Thyroid gland (tissue), 4 donors: ENCODE data around the gene CCDC107. TPM values are rescaled to one million over a fixed set of nuclear protein-coding genes. Genes with fewer than 3 reads are reported as not detected.

ENCODE experiments used
- DNase-seq, 2 donors: peaks; one replicate each; pipeline ENCODE4 v3.0.0-alpha.2; 2019
- H3K27ac ChIP-seq, 3 donors: fragments of 200-600 bp; sonication (generic); 1 replicate in 2 of 3; 2 replicates in 1 of 3; pipeline ENCODE4 v1.5.1; 2016 to 2019; ENCODE audit warnings: mild to moderate bottlenecking in 1 of 3, moderate library complexity in 1 of 3
- H3K27me3 ChIP-seq: fragments of 200-600 bp; sonication (generic); one replicate; pipeline ENCODE4 v1.5.1; 2019
- H3K36me3 ChIP-seq, 2 donors: fragments of 200-600 bp; sonication (generic); one replicate each; pipeline ENCODE4 v1.5.1; 2016 to 2019
- H3K4me1 ChIP-seq, 2 donors: fragments of 200-600 bp; sonication (generic); one replicate each; pipeline ENCODE4 v1.5.1; 2017 to 2019
- H3K4me3 ChIP-seq, 3 donors: fragments of 200-600 bp; sonication (generic); replicated peaks in 1 of 3; 1 replicate in 2 of 3; 2 replicates in 1 of 3; pipeline ENCODE4 v1.5.1; 2016; ENCODE audit warnings: mild to moderate bottlenecking in 1 of 3
- H3K9me3 ChIP-seq: fragments of 200-600 bp; sonication (generic); one replicate; pipeline ENCODE4 v1.5.1; 2017
- CTCF ChIP-seq, 6 experiments: fragments of 200-600 bp in 3 of 6; fragments of 450-650 bp in 3 of 6; sonication (generic) in 3 of 6; IDR thresholded peaks; one replicate each; pipeline ENCODE4 v1.5.1; 2016 to 2019; ENCODE audit warnings: antibody characterized with exemption in 6 of 6, mild to moderate bottlenecking in 2 of 6, inconsistent platforms in 1 of 6, moderate library complexity in 1 of 6
- POLR2A ChIP-seq, 2 donors: fragments of 450-650 bp; IDR thresholded peaks; one replicate each; pipeline ENCODE4 v1.6.1; 2017; ENCODE audit warnings: antibody characterized with exemption in 2 of 2, mild to moderate bottlenecking in 2 of 2, moderate library complexity in 1 of 2
- WGBS, 2 donors: methylation state at CpG; one replicate each; pipeline ENCODE4 v1.1.5; 2017; 5-methylcytosine and 5-hydroxymethylcytosine counted together
- intact Hi-C: fragments of 100-400 bp; cut with DNase I; formaldehyde crosslinking; loops from one replicate; pipeline ENCODE4 v1.15.1; 2023
- total RNA-seq, 4 donors: library from RNA; depleted of rRNA; stranded (reverse); fragments of >200 nt; gene quantifications; one replicate each; pipeline ENCODE4 v1.2.3, GENCODE V29; 2016

The CCDC107 gene
- total RNA-seq, 4 donors from 2014 or later = 21.0 to 40.9 (median 27.9) TPM

- DNase-seq = peak in 1 of 2 donors; percentile 21
- no peak within 1 kb of the TSS for H3K27ac ChIP-seq
- 52 to 62% methylated on average over 8 to 9 of the region's 10 CpGs for WGBS, 2 donors
These were observed 15.3 kb downstream of the CCDC107 start, which contains the start of gene CA9 for GRCh38 chr9:35673132-35674024. TSS of gene CA9 (plus strand) at chr9:35673928. CDS start at chr9:35673960, 32 bp downstream.

GRCh38 chr9:35674025-35674361, 15.9 kb downstream of the CCDC107 start:
- Histone ChIP-seq H3K4me1 (peaks cover 4 to 12% of the 10 kb centered on the region in 2 donors), H3K27me3 (no peaks in the 10 kb centered on the region), H3K4me3 (no peak overlapping the region), H3K27ac (no peak overlapping the region), H3K36me3 (no peaks in the 10 kb centered on the region), H3K9me3 (no peaks in the 10 kb centered on the region)
- 83 to 94% methylated on average over 2 to 3 of the region's 3 CpGs for WGBS, 2 donors
- intact Hi-C loops = no loop called here
- TF ChIP-seq CTCF (IDR thresholded peaks at IDR 0.05) (no peak), POLR2A (IDR thresholded peaks at IDR 0.05) (no peak)
- DNase-seq = no peak

More at GRCh38 chr9:35673132-35674024, 15.3 kb downstream of the CCDC107 start, which contains the start of gene CA9:
- Histone ChIP-seq H3K9me3 (no peaks in the 10 kb centered on the region), H3K27me3 (no peaks in the 10 kb centered on the region), H3K36me3 (no peaks in the 10 kb centered on the region), H3K4me1 (peaks cover 4 to 15% of the 10 kb centered on the region in 2 donors), H3K4me3 (no peak within 1 kb of the TSS)
- intact Hi-C loops = no loop called here
- TF ChIP-seq POLR2A (IDR thresholded peaks at IDR 0.05) (no peak), CTCF (IDR thresholded peaks at IDR 0.05) (no peak)

- WGBS, 2 donors = 40 to 50% methylated on average over 5 to 10 of the region's 13 CpGs
- TF ChIP-seq POLR2A (IDR thresholded peaks at IDR 0.05) (no peak), CTCF (IDR thresholded peaks at IDR 0.05) (no peak)
- peak overlapping the region in 1 of 3 donors; percentile 47 for H3K4me3 ChIP-seq
- no peaks in the 10 kb centered on the region for H3K27me3 ChIP-seq
- no peaks in the 10 kb centered on the region for H3K9me3 ChIP-seq
- peaks cover 4 to 10% of the 10 kb centered on the region in 2 donors for H3K4me1 ChIP-seq
- intact Hi-C loops = no loop called here
- H3K27ac ChIP-seq = no peak overlapping the region
- H3K36me3 ChIP-seq = no peaks in the 10 kb centered on the region
- no peak for DNase-seq
These were observed 17.1 kb downstream of the CCDC107 start for GRCh38 chr9:35675204-35675603.

GRCh38 chr9:35675732-35676392, 17.8 kb downstream of the CCDC107 start:
- intact Hi-C loops = no loop called here
- Histone ChIP-seq H3K4me3 (peak overlapping the region in 2 of 3 donors; percentile 47 to 48), H3K4me1 (peaks cover 4 to 10% of the 10 kb centered on the region in 2 donors), H3K36me3 (no peaks in the 10 kb centered on the region), H3K27ac (no peak overlapping the region), H3K27me3 (no peaks in the 10 kb centered on the region), H3K9me3 (no peaks in the 10 kb centered on the region)
- WGBS, 2 donors = 6 to 13% methylated on average over 8 to 20 of the region's 51 CpGs
- no peak for TF ChIP-seq CTCF (IDR thresholded peaks at IDR 0.05)
- TF ChIP-seq POLR2A (IDR thresholded peaks at IDR 0.05) = no peak
- DNase-seq = peak; percentile 53 to 56
